ENCODE data around the gene ASB10.

The ASB10 gene

DNA sequence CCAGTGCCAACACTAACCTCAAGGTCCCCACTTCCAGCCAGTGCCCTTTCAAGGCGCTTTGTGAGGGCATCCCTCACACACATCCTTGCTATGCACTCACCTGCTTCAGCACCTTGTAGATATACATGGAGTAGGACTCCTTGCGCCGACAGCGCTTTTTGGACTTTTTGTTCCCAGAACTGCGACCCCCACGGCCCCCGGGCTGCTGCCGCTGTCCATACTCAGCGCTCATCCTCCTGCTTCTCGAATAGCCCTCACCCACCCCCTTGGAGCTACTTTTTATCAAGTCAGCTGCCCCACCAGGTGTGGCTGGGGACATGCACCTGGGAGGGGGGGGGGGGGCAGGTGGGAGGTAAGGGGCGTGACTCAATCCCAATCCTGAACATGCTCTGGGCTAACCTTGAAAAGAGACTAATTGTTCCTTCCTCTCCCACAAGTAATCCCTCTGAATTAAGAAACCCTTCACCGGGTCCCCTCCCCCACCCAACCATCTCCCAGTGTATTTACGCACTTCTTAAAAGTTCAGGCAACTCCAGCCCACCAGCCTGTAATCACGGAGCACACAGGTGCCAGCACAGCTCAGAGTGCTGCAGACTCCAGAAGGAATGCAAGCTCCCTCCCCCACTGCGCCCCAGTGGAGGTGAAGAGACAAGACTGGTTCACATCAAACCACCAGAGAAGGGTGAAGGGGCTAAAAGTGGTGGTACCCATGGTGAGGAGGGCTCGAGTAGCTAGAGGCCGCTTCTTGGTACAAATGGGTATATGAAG, 23.2 kb upstream of the ASB10 start, which contains the start of gene H2BK1:
Gene H2BK1, minus strand, starts transcription at position 402 of the 768 bp plus-strand sequence. Its CDS starts 170 bp downstream, at position 232.
- DNase-seq (ENCODE audit: low spot score): no peak

DNA sequence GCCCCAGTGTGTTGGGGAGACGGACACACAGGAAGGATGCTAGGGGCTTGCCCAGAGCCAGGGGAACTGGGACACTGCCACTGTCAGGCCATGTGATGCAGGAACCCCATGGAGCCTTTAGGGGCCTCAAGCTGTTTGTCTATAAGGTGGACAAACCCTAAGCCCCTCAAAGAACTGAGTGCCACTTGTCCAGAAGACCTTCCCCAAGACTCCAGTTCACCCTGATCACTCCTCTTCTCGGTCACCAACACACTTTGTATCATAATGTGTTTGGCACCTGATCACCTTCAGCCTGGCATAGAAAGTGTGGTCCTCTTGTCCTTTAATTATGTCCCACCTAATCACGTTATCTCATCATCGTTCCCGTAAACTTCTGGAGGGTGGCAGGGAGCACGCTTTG, 22.5 kb upstream of the ASB10 start:
- no peak for DNase-seq (ENCODE audit: low spot score)

DNA sequence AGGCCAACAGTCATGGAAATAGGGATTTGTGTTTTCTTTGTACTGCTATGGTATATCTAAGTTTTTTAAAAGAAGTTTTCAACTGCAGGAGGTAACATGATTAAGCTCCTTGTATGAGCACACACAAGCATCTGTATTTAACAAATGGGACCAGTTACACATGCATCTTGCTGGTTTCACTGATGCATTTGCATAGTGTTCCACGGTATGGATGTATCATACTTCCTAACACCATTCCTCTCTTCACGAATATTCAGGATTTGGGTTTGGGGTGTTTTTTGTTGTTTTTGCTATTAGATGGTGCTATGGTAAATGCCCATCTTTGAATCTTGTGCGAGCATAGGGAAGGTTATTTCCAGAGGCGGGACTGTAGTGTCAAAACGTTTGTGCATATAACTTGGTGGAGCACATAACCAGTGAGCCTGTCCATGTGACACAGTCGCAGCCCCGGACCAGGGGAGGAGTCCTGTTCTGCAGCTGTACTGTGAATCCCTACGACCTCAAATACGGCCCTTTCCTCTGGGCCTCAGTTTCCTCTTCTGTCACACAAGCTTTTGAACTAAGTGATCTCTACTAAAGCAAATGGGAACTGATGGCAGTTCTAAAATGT, 21.3 kb upstream of the ASB10 start:
- no peak for DNase-seq (ENCODE audit: low spot score)

DNA sequence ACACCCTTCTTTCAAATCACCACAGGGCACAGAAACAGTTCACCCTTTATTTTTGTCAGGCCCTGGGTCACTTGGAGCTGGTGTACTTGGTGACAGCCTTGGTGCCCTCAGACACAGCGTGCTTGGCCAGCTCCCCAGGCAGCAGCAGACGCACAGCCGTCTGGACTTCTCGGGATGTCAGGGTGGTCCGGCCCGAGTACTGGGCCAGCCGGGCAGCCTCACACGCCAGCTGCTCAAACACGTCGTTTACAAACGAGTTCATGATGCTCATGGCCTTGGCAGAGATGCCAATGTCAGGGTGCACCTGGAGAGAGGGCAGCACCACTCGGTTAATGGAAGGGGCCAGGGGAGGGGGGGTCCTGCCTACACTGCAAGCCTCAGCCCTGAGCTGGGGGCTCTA, 20.8 kb upstream of the ASB10 start:
- no peak for DNase-seq (ENCODE audit: low spot score)

- no peak for DNase-seq (ENCODE audit: low spot score)
Measured at GRCh38 chr7:151207315-151207714, 20.3 kb upstream of the ASB10 start.

- DNase-seq (ENCODE audit: low spot score): no peak
Measured at GRCh38 chr7:151206914-151207313, 19.9 kb upstream of the ASB10 start.

DNA sequence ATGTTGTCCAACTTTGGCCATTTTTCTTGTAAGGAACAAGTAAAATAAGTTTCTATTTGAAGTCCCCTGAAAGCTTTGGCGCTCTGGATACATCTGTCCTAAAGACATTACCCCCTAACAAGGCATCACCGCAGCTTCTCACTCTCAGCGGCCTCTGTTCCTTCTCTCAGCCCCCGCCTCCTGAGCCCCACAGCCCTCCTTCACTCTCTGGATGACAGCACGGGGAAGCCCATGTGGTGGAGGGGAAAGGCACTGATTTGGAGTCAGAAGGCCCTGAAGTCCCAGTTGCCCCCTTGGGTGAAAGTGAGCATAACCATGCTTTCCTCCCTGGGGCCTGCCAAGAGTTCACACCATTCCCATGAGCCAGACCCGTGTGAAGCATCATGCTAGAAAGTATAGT, 18.7 kb upstream of the ASB10 start:
- DNase-seq (ENCODE audit: low spot score): no peak

DNA sequence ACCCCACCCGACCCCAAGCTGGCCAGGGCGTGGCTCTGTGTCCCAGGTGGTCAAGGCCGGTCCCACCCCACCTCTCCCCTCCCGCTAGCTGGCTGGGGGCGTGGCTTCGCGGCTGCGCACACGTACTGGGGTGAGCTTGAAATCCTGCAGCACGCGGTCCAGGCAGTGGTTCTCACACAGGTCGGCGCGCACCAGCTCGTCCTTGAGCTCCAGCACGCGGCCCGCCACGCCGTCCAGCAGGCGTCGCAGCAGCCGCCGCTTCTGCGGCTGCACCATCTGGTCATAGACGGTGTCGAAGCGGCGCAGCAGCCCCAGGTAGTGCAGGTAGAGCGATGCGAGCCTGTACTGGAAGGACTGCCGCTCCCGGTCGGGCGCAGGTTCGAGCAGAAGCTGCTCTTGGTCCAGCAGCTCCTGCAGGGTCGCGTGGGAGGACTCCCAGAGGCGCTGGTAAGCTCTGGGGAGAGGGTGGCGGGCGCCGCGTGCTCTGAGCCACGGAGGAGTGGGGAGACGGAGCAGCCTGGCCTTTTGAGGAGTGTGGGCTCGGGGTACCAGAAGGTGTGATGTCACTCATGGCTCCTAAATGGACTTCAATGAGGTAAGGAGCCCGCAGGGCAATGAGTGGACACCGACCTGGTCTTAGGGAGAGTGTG, 17.5 kb upstream of the ASB10 start:
- no peak for DNase-seq (ENCODE audit: low spot score)

DNA sequence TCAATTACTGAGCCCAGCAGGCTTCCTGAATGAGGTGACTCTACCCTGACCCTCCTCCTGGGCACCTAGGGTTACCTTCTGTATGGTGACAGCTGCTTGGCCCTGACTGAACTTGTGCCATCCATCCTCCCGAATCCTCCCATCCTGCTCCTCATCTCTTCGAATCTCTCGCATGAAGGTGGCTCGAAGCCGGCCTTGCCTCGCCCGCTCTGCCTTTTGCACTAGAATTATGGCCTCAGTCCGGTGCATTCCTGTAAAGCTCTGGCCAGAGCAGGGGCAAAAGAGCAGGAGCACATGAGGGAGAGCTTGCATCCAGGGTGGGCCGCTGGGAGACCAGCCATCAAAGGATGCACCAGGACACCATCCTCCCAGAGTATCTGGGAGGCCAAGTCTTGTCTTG, 15.8 kb upstream of the ASB10 start:
- no peak for DNase-seq (ENCODE audit: low spot score)

GRCh38 chr7:151201751-151202150, 14.7 kb upstream of the ASB10 start:
- no peak for DNase-seq (ENCODE audit: low spot score)

DNA sequence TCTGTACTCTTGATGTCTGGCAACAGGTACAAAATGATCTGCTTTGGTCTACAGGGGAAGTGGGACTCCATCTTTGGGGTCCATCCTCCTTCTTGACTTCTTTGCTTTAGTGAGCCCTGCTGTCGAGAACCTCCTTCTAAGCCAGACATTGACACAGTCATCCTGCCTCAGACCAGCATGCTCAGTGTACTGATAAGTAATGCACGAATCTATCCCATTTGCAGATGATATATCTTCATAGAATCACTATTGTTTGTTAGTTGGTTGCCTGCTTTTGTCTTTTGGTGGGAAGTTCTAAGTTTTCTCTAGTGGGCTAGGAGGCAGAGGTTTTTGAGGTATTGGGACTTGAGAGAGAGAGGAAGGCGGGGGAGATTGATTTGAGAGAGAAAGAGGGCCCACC, 14.3 kb upstream of the ASB10 start:
- no peak for DNase-seq (ENCODE audit: low spot score)

DNA sequence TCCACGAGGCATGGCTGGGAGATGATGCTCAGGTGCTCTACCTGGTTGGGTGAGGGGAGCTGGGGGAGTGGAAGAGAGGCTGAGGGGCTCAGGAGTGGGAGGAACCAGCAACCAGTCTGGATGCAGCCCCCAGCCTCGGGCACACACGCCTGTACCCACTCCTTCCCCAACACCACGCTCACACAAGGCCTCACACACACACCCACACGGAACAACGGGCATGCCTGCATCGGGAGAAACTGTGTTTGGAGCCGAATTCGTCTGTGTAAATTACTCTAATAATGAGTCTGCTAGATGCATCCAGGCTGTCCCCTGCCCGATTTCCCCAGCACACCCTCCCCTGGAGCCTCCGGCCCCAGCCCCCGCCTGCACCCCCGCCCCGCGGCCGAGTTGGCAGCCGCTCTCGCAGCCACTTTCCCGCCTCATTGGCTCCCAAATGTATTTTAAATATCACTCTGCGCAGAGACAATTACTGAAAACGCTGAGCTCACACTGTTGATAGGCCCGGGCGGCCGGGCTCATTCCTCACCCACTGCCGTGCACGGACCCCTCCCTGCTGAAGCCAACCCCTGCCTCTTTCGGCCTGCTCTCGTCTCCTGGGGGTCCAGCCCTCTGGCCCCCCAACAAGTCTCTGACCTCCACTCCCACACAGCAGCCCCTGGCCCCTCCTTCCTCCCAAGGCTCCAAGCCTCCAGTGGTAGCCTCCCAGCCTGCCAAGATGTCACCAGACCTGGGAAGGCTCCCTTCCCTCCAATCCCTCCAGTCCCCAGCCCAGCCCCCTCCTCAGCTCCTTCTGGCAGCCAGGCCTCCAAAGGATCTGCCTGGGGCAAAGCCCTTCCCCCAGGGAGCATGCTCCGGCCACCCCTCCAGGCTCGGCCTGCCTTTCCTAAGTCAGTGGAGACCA, 12.1 kb upstream of the ASB10 start:
- DNase-seq (ENCODE audit: low spot score): no peak

DNA sequence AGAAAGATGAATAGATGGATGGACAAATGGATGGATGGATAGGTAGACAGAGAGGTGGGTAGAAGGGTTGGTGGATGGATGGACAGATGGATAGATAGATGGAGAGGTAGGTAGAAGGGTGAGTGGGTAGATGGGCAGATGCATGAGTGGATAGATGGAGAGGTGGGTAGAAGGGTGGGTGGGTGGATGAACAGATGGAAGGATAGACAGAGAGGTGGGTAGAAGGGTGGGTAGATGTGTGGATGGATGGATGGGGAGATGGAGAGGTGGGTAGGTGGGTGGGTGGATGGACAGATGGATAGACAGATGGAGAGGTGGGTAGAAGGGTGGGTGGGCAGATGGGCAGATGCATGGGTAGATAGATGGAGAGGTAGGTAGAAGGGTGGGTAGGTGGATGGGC, 10.9 kb upstream of the ASB10 start:
- no peak for DNase-seq (ENCODE audit: low spot score)

GRCh38 chr7:151195616-151196450, 8.8 kb upstream of the ASB10 start:
- DNase-seq (ENCODE audit: low spot score): no peak

GRCh38 chr7:151194188-151194587, 7.1 kb upstream of the ASB10 start:
- DNase-seq (ENCODE audit: low spot score): no peak

DNA sequence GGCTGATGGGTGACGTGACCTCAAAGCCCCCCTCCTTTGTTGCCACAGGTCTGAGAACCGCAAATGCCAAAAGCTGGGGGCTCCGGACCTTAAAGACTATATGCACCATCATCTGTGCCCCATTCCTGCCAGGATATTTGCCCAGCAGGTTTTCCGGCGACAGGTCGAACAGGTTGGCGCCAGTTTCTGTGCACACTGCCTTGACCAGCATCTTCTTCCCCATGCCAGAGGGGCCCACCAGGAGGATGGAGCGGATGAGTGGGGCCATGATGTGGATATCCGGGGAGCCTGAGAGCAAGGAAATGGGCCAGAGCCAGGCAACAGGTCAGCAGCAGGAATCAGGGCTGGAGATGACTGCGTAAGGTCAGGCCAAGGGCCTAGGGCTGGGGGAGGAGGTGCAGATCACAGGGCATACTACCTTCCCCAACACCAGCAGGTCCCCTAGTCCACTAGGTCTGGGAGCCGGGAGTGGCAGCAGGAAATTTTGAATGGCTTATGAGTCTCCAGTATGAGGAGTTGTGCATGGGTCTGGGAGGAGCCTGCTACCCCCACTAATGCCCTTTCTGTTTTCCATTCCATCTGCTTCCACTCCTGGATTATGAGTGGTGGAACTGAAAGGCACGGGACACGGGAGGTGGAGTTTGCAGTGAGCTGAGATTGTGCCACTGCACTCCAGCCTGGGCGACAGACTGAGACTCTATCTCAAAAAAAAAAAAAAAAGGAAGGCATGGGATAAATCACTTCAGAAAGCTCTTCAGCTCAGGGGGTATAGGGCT, 6.3 kb upstream of the ASB10 start:
- no peak for DNase-seq (ENCODE audit: low spot score)

GRCh38 chr7:151192002-151192539, 5.0 kb upstream of the ASB10 start:
- no peak for DNase-seq (ENCODE audit: low spot score)

DNA sequence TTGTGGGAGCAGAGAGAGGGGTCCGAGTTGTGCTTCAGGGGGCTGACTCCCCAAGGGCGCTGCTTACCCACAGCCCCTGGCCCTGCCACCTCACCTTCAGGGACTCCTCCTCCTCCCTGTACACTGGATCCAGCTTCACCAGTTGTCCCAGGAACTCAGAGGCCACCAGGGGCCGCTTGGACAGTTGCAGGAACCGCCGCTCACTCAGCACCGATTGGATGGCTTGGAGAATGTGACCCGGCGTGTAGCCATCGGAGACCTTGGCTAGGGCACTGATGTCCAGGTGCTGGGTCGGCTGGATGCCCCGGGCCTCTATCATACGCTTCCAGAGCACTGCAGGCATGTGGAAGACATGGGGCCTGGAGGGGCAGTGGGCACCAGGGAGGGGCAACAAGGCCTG, 4.5 kb upstream of the ASB10 start:
- DNase-seq (ENCODE audit: low spot score): no peak

GRCh38 chr7:151189038-151189437, 2.0 kb upstream of the ASB10 start:
- no peak for DNase-seq (ENCODE audit: low spot score)

DNA sequence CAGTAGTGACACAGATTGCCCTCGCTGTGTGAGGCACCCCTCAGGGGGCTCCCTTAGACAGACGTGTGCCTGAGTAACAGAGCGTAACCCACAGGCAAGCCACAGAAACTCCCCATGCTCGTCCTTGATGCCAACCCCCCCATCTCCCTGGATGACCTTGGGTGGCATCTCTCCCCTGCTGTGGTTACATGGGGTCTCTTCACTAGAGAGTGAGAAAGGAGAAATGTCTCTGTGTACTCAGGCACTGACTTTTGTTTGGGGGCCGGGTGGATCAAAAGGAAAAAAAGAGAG, 1.1 kb upstream of the ASB10 start:
- no peak for DNase-seq (ENCODE audit: low spot score)
